Endothelial cell of umbilical vein (primary cell): Measurements from ENCODE around the gene LRRC7. TPM values are rescaled to one million over a fixed set of nuclear protein-coding genes. Genes with fewer than 3 reads are reported as not detected.

Source experiments
- BruUV-seq: library from RNA; stranded (reverse); fragments of 400-500 nt; replicated peaks from 2 replicates; lab custom pipeline; 2021; lab: Mats Ljungman, UMichigan
- CTCF ChIA-PET: fragments of 300-600, 350-600 bp; sonication (Branson Sonifier 250); formaldehyde crosslinking; loops from one replicate; lab custom pipeline; 2021; ENCODE audit warnings: antibody characterized with exemption, inconsistent platforms; lab: Charles Lee
- POLR2A ChIA-PET: fragments of 300-600, 350-600 bp; sonication (Branson Sonifier 250); formaldehyde crosslinking; loops from one replicate; lab custom pipeline; 2021; ENCODE audit warnings: antibody characterized with exemption, inconsistent platforms; lab: Charles Lee
- DNase-seq: peaks from one replicate; pipeline ENCODE4 v3.0.0-alpha.2; 2011; ENCODE audit warnings: low read depth, low spot score
- FAIRE-seq: peaks from 2 replicates; lab custom pipeline; 2011; peaks lifted over from hg19 to GRCh38; lab: Jason Lieb, UNC
- H2AFZ ChIP-seq: 2 replicates; pipeline ENCODE4 v1.6.0; 2012; ENCODE audit warnings: low read depth, low read length, control low read depth, inconsistent platforms
- H3K27ac ChIP-seq: 2 replicates; pipeline ENCODE4 v1.5.1; 2011; ENCODE audit warnings: low read depth, mild to moderate bottlenecking, control low read depth, low read length, moderate library complexity; ENCODE audit not compliant: insufficient read depth
- H3K27me3 ChIP-seq, 2 experiments: 2 replicates each; pipeline versions ENCODE4 v1.6.0 to v1.6.1; 2011; ENCODE audit warnings: low read length in 2 of 2, mixed read lengths in 1 of 2; ENCODE audit not compliant: control insufficient read depth in 2 of 2, insufficient read depth in 2 of 2
- H3K36me3 ChIP-seq, 2 experiments: 2 replicates in 1 of 2; 3 replicates in 1 of 2; pipeline ENCODE4 v1.5.1; 2011; ENCODE audit warnings: low read length in 2 of 2, mild to moderate bottlenecking in 1 of 2, moderate library complexity in 1 of 2; ENCODE audit not compliant: control insufficient read depth in 2 of 2, insufficient read depth in 2 of 2; ENCODE audit errors: extremely low read depth in 1 of 2
- H3K4me1 ChIP-seq: 3 replicates; pipeline ENCODE4 v1.5.1; 2011; ENCODE audit warnings: mild to moderate bottlenecking, low read length; ENCODE audit not compliant: control insufficient read depth, insufficient read depth; ENCODE audit errors: extremely low read depth
- H3K4me2 ChIP-seq: 2 replicates; pipeline ENCODE4 v1.6.1; 2011; ENCODE audit warnings: low read length, control low read depth, mixed read lengths; ENCODE audit not compliant: insufficient read depth
- H3K4me3 ChIP-seq, 3 experiments: fragments of 200-600 bp in 1 of 3; sonication (generic), shearing (Covaris generic) in 1 of 3; replicated peaks in 1 of 3; 2 replicates each; pipeline ENCODE4 v1.5.1; 2011 to 2016; ENCODE audit warnings: control low read depth in 3 of 3, low read length in 3 of 3, mild to moderate bottlenecking in 2 of 3, inconsistent platforms in 1 of 3, low read depth in 1 of 3, moderate library complexity in 1 of 3; ENCODE audit not compliant: insufficient read depth in 1 of 3
- H3K79me2 ChIP-seq: 2 replicates; pipeline ENCODE4 v1.6.0; 2012; ENCODE audit warnings: low read length, inconsistent platforms; ENCODE audit not compliant: control insufficient read depth, insufficient read depth
- H3K9ac ChIP-seq: replicated peaks from 2 replicates; pipeline ENCODE3; 2011; ENCODE audit warnings: low read length, control low read depth; ENCODE audit not compliant: insufficient read depth; ENCODE audit errors: extremely low read depth
- H3K9me1 ChIP-seq: replicated peaks from 3 replicates; pipeline ENCODE4 v1.6.0; 2011; ENCODE audit warnings: mild to moderate bottlenecking, low read length; ENCODE audit not compliant: control insufficient read depth, insufficient read depth; ENCODE audit errors: extremely low read depth
- H3K9me3 ChIP-seq: replicated peaks from 2 replicates; pipeline ENCODE4 v1.5.1; 2012; ENCODE audit warnings: low read length, inconsistent platforms; ENCODE audit not compliant: control insufficient read depth, insufficient read depth
- H4K20me1 ChIP-seq: replicated peaks from 2 replicates; pipeline ENCODE3; 2011; ENCODE audit warnings: mild to moderate bottlenecking, low read length; ENCODE audit not compliant: control insufficient read depth, insufficient read depth; ENCODE audit errors: extremely low read depth
- EZH2 ChIP-seq: IDR thresholded peaks from 2 replicates; pipeline ENCODE4 v1.6.1; 2012; ENCODE audit warnings: borderline replicate concordance, low read depth, mild to moderate bottlenecking, moderate library complexity, low read length, inconsistent platforms; ENCODE audit not compliant: severe bottlenecking
- FOS ChIP-seq: IDR thresholded peaks from 2 replicates; pipeline ENCODE4 v1.6.1; 2011; ENCODE audit warnings: mild to moderate bottlenecking, low read length, moderate library complexity, borderline replicate concordance; ENCODE audit not compliant: insufficient read depth
- GATA2 ChIP-seq: IDR thresholded peaks from 2 replicates; pipeline ENCODE4 v1.7.0; 2011; ENCODE audit warnings: low read depth, mild to moderate bottlenecking, moderate library complexity, mixed read lengths, low read length; ENCODE audit not compliant: insufficient read length, insufficient read depth
- JUN ChIP-seq: IDR thresholded peaks from 2 replicates; pipeline ENCODE4 v1.6.1; 2011; ENCODE audit warnings: borderline replicate concordance, low read depth; ENCODE audit not compliant: insufficient read length, insufficient read depth
- MYC ChIP-seq: IDR thresholded peaks from one replicate; pipeline ENCODE4 v1.6.1; 2011; ENCODE audit warnings: mild to moderate bottlenecking, low read depth, low read length
- POLR2A ChIP-seq: IDR thresholded peaks from 2 replicates; pipeline ENCODE4 v1.6.1; 2012; ENCODE audit warnings: low read depth, mild to moderate bottlenecking, control low read depth, low read length
- POLR2AphosphoS5 ChIP-seq: IDR thresholded peaks from 2 replicates; pipeline ENCODE4 v1.6.1; 2012; ENCODE audit warnings: low read depth, mild to moderate bottlenecking, control low read depth, low read length, moderate library complexity; ENCODE audit not compliant: insufficient read depth
- dilution Hi-C: fragments of 300-500 bp; cut with MboI; formaldehyde crosslinking; loops from one replicate; pipeline ENCODE4 v1.15.0; 2019; ENCODE audit warnings: low sequenced_read_pairs; ENCODE audit not compliant: extremely low pct_ligation_motif_present
- intact Hi-C: fragments of 100-400 bp; cut with micrococcal nuclease; formaldehyde crosslinking; loops from one replicate; pipeline ENCODE4 v1.10.0; 2022
- polyA plus RNA-seq, 4 experiments: library from polyadenylated mRNA; depleted of rRNA in 3 of 4; stranded (reverse) in 3 of 4; unstranded in 1 of 4; fragments of >200 nt; gene quantifications; 2 replicates each; pipeline versions ENCODE4 v1.2.1 to v1.2.3, GENCODE V29; 2011 to 2012; ENCODE audit warnings: missing spikeins in 1 of 4
- total RNA-seq: library from RNA; stranded (reverse); gene quantifications from 2 replicates; pipeline ENCODE4 v1.2.3, GENCODE V29; 2021
- TF ChIP-seq, protein P1 (sequence below), 2 donors: IDR thresholded peaks; 1 replicate in 1 of 2; 2 replicates in 1 of 2; pipeline ENCODE4 v1.5.1; 2011; ENCODE audit warnings: low read length in 2 of 2, mild to moderate bottlenecking in 2 of 2, moderate library complexity in 2 of 2, control low read depth in 1 of 2, inconsistent platforms in 1 of 2, low read depth in 1 of 2; ENCODE audit not compliant: insufficient read depth in 1 of 2; ENCODE audit errors: extremely low read depth in 1 of 2
- TF ChIP-seq, protein P2 (sequence below): IDR thresholded peaks from 2 replicates; pipeline ENCODE4 v1.6.1; 2011; ENCODE audit not compliant: insufficient read depth, insufficient read length

Gene LRRC7
- total and polyA plus RNA-seq, 2 donors (not counting 3 experiments of a cell fraction or from before 2014, with no cell fraction given) = 0.11 to 0.58 TPM

DNA sequence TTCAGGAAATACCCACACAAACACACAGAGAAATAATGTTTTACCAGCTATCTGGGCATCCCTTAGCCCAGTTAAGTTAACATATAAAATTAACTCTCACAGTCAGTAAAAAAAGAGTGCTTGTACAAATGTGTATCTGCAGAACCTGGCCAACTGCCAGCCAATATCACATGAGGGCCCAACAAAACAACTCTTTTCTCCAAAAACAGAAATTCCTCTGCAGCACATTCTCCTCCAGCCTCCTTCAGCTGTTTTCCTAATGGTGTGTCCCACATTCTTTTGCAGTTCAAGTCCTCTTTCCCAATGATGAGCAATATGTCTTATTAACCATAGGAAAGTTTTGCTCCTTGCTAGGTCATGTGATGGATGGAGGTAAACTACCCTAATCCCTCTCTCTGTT lies 75.5 kb downstream of the LRRC7 start:
- H3K9me1 ChIP-seq = no peaks in the 10 kb centered on the region
- H3K9ac ChIP-seq = no peak overlapping the region
- no peak overlapping the region for H3K4me2 ChIP-seq
- dilution Hi-C loops = no loop called here
- no TSS peak for BruUV-seq
- intact Hi-C loops = no loop called here
- H3K4me1 ChIP-seq = no peaks in the 10 kb centered on the region
- FAIRE-seq = no peak
- no peak overlapping the region for H2AFZ ChIP-seq
- no peak for DNase-seq
- H3K27ac ChIP-seq = no peak overlapping the region
- H3K79me2 ChIP-seq = no peaks in the 10 kb centered on the region
- no peaks in the 10 kb centered on the region for H3K36me3 ChIP-seq
- POLR2A ChIA-PET = no interaction called here
- no peaks in the 10 kb centered on the region for H3K9me3 ChIP-seq
- CTCF ChIA-PET = no interaction called here
- no peaks in the 10 kb centered on the region for H3K27me3 ChIP-seq
- TF ChIP-seq GATA2 = no peak
- no peak for TF ChIP-seq POLR2A
- TF ChIP-seq EZH2 = no peak
- TF ChIP-seq FOS = no peak
- no peak for TF ChIP-seq MYC
- TF ChIP-seq, protein P1, sequence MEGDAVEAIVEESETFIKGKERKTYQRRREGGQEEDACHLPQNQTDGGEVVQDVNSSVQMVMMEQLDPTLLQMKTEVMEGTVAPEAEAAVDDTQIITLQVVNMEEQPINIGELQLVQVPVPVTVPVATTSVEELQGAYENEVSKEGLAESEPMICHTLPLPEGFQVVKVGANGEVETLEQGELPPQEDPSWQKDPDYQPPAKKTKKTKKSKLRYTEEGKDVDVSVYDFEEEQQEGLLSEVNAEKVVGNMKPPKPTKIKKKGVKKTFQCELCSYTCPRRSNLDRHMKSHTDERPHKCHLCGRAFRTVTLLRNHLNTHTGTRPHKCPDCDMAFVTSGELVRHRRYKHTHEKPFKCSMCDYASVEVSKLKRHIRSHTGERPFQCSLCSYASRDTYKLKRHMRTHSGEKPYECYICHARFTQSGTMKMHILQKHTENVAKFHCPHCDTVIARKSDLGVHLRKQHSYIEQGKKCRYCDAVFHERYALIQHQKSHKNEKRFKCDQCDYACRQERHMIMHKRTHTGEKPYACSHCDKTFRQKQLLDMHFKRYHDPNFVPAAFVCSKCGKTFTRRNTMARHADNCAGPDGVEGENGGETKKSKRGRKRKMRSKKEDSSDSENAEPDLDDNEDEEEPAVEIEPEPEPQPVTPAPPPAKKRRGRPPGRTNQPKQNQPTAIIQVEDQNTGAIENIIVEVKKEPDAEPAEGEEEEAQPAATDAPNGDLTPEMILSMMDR (IDR thresholded peaks at IDR 0.05; ENCODE audit: extremely low read depth in 1 of 2, insufficient read depth in 1 of 2, low read depth in 1 of 2, low read length in 2 of 2) = no peak
- TF ChIP-seq, protein P2, sequence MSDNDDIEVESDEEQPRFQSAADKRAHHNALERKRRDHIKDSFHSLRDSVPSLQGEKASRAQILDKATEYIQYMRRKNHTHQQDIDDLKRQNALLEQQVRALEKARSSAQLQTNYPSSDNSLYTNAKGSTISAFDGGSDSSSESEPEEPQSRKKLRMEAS = no peak
- no peak for TF ChIP-seq POLR2AphosphoS5
- TF ChIP-seq JUN = no peak
- no peak overlapping the region for H3K4me3 ChIP-seq
- no peaks in the 10 kb centered on the region for H4K20me1 ChIP-seq
